Fibroblast of pulmonary artery (primary cell): ENCODE measurements around the gene C6orf120.

Experiments used
- DNase-seq: peaks from one replicate; pipeline ENCODE4 v3.0.0-alpha.2; 2010; ENCODE audit warnings: low read depth
- H3K4me3 ChIP-seq: replicated peaks from 2 replicates; pipeline ENCODE4 v1.5.1; 2011; ENCODE audit warnings: low read depth, mild to moderate bottlenecking, control low read depth, low read length, moderate library complexity
- TF ChIP-seq, protein P1 (sequence below): IDR thresholded peaks from 2 replicates; pipeline ENCODE4 v1.5.1; 2011; ENCODE audit warnings: mild to moderate bottlenecking, control low read depth, low read length, inconsistent platforms; ENCODE audit errors: missing control alignments

C6orf120 gene

DNA sequence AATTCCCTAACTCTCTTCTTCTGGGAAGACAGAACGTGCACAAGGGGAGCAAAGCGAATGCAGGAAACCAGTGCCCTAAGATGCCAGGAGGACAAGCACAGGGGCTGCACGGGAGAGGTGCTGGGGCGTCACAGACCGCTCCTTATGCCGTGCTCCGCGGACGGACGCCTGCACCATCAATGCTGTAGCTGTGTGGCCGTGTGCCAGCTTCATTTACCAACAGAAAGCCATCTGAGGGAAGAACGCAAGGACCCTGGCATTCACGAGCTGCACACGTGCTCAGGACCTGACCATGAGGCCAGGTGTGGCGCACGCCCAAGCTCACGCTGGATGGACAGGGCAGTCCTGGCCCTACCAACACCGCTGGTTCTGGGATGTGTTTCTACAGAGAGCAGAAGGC is 35.5 kb upstream of the C6orf120 start:
- TF ChIP-seq, protein P1, sequence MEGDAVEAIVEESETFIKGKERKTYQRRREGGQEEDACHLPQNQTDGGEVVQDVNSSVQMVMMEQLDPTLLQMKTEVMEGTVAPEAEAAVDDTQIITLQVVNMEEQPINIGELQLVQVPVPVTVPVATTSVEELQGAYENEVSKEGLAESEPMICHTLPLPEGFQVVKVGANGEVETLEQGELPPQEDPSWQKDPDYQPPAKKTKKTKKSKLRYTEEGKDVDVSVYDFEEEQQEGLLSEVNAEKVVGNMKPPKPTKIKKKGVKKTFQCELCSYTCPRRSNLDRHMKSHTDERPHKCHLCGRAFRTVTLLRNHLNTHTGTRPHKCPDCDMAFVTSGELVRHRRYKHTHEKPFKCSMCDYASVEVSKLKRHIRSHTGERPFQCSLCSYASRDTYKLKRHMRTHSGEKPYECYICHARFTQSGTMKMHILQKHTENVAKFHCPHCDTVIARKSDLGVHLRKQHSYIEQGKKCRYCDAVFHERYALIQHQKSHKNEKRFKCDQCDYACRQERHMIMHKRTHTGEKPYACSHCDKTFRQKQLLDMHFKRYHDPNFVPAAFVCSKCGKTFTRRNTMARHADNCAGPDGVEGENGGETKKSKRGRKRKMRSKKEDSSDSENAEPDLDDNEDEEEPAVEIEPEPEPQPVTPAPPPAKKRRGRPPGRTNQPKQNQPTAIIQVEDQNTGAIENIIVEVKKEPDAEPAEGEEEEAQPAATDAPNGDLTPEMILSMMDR, result no peak
- DNase-seq, result no peak
- no peak overlapping the region for H3K4me3 ChIP-seq

DNA sequence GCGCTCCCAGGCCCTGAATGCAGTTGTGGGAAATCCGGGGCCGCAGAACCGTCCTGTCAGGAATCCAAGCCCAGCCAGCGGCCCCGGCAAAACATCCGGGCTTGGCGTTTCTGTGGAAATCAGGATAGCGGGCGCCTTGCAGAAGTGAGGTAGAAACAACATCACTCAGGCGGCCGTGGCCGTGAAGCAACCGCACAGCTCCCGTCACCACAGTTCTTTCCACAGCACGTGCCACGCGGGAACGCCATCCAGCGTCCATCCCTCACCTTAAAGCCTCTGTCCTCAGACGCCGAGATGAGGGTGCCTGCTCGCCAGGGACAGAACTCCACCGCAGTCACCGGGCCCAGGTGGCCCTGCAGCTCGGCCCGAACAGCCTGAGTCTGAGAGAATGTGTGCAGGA is 34.2 kb upstream of the C6orf120 start:
- TF ChIP-seq, protein P1, result no peak
- no peak for DNase-seq
- no peak overlapping the region for H3K4me3 ChIP-seq

- no peak overlapping the region for H3K4me3 ChIP-seq
- no peak for DNase-seq
- TF ChIP-seq, protein P1, result no peak
Measured at GRCh38 chr6:169668203-169668847, 33.6 kb upstream of the C6orf120 start.

DNA sequence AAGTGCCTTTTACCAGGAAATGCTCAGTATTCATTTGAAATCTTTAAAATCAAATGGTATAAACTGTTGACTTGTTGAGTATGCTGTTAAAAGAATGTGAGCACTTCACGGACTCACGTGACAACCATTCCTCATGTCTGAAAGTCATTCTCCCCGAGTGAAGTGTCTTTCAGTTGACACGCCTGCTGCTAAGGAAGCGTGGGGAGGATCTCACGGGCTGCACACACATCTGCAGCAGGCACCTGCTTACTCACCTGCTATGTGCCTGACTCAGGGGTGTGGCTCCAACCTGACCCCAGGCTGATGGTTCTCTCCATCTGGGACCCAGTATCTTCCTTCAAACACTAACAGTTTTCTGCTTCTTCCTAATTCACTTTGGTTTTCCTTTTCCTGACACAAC is 32.8 kb upstream of the C6orf120 start:
- DNase-seq, result peak; percentile 20
- no peak overlapping the region for H3K4me3 ChIP-seq
- TF ChIP-seq, protein P1, result no peak

- TF ChIP-seq, protein P1, result no peak
- peak; percentile 87 for DNase-seq
- H3K4me3 ChIP-seq, result no peak overlapping the region
Measured at GRCh38 chr6:169669889-169670288, 32.0 kb upstream of the C6orf120 start.

DNA sequence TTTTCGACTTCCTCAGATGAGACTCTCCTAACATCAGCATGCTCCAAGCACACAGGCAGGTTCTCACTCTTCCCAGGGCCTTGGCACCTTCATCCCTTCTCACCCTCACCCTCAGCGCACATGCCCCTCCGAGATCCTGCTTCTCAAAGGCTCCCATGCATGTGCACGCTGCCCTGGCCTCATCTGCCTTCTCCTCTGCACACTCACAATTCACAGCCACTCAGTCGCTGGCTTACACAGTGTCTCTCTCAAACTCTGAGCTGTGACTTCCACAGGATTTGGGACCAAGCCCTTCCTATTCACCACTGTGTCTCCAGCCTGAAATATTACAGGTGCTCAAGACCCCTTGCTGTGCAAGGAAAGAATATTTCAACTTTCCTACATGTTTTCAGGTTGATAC is 30.4 kb upstream of the C6orf120 start:
- H3K4me3 ChIP-seq, result no peak overlapping the region
- DNase-seq, result no peak
- TF ChIP-seq, protein P1, result no peak

DNA sequence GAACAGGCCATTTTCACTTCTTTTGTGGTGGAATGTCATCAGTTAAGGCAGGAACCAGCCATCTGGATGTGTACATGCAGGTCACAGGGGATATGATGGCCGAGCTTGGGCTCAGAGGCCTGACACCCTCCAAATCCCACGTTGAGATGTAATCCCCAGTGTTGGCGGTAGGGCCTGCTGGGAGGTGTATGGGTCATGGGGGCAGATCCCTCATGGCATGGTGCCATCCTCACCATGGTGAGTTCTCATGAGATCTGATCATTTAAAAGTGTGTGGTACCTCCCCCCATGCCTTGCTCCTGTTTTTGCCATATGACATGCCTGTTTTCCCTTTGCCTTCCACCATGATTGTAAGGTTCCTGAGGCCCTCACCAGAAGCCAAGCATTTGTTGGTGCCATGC is 26.9 kb upstream of the C6orf120 start:
- H3K4me3 ChIP-seq, result no peak overlapping the region
- DNase-seq, result no peak
- TF ChIP-seq, protein P1, result no peak
